H1 (cell line): ENCODE results near the gene PCYT2. TPM values are rescaled to one million over a fixed set of nuclear protein-coding genes. Genes with fewer than 3 reads are reported as not detected.

Experiments used
- CTCF ChIA-PET: fragments of 300-600 bp; sonication (Branson Sonifier 250); formaldehyde crosslinking; loops from one replicate; lab custom pipeline; 2021; ENCODE audit not compliant: partially characterized antibody; lab: Charles Lee
- POLR2A ChIA-PET: fragments of 300-600 bp; sonication (Branson Sonifier 250); formaldehyde crosslinking; loops from one replicate; lab custom pipeline; 2021; ENCODE audit warnings: inconsistent platforms; ENCODE audit not compliant: partially characterized antibody; lab: Charles Lee
- DNase-seq, 2 experiments: peaks; one replicate each; pipeline versions ENCODE4 v3.0.0 to v3.0.0-alpha.2; 2010 to 2022; ENCODE audit warnings: low spot score in 2 of 2, low read depth in 1 of 2, mixed read lengths in 1 of 2
- FAIRE-seq: peaks from 2 replicates; lab custom pipeline; 2011; peaks lifted over from hg19 to GRCh38; lab: Jason Lieb, UNC
- H2AFZ ChIP-seq: 2 replicates; pipeline ENCODE4 v1.8.1; 2012; ENCODE audit warnings: low read length, inconsistent platforms
- H2AK5ac ChIP-seq: 2 replicates; pipeline ENCODE4 v1.6.1; 2013; ENCODE audit warnings: low read depth, low read length
- H2BK120ac ChIP-seq: replicated peaks from 2 replicates; pipeline ENCODE3; 2013; ENCODE audit warnings: low read depth, low read length, inconsistent platforms
- H2BK12ac ChIP-seq: 2 replicates; pipeline ENCODE4 v1.6.1; 2013; ENCODE audit warnings: low read depth, low read length
- H2BK15ac ChIP-seq: 2 replicates; pipeline ENCODE4 v1.6.1; 2013; ENCODE audit warnings: low read length
- H2BK20ac ChIP-seq: 2 replicates; pipeline ENCODE4 v1.6.1; 2013; ENCODE audit warnings: low read length
- H2BK5ac ChIP-seq: 2 replicates; pipeline ENCODE4 v1.6.1; 2013; ENCODE audit warnings: low read depth, low read length
- H3K14ac ChIP-seq: 2 replicates; pipeline ENCODE4 v1.6.1; 2013; ENCODE audit warnings: inconsistent platforms; ENCODE audit not compliant: insufficient read length
- H3K18ac ChIP-seq: 2 replicates; pipeline ENCODE4 v1.6.1; 2013; ENCODE audit warnings: low read length; ENCODE audit errors: extremely low read depth
- H3K23ac ChIP-seq: 2 replicates; pipeline ENCODE4 v1.6.1; 2013; ENCODE audit warnings: inconsistent platforms; ENCODE audit not compliant: insufficient read length
- H3K23me2 ChIP-seq: 2 replicates; pipeline ENCODE4 v1.6.1; 2013; ENCODE audit warnings: low read depth, low read length
- H3K27ac ChIP-seq: 2 replicates; pipeline ENCODE4 v1.6.1; 2011; ENCODE audit warnings: low read depth, low read length, inconsistent platforms
- H3K27me3 ChIP-seq, 4 experiments: replicated peaks in 1 of 4; 1 replicate in 1 of 4; 2 replicates in 3 of 4; pipeline versions ENCODE4 v1.6.1 to v1.8.1; 2011 to 2013; ENCODE audit warnings: low read length in 3 of 4, mild to moderate bottlenecking in 3 of 4, inconsistent platforms in 2 of 4, mixed read lengths in 2 of 4, moderate library complexity in 1 of 4; ENCODE audit not compliant: control insufficient read depth in 3 of 4, insufficient read depth in 3 of 4; ENCODE audit errors: extremely low read depth in 1 of 4
- H3K36me3 ChIP-seq, 4 experiments: 2 replicates each; pipeline versions ENCODE4 v1.6.1 to v1.8.1; 2011 to 2013; ENCODE audit warnings: mild to moderate bottlenecking in 4 of 4, low read length in 3 of 4, moderate library complexity in 2 of 4, control low read depth in 1 of 4, inconsistent platforms in 1 of 4; ENCODE audit not compliant: insufficient read depth in 4 of 4, control insufficient read depth in 2 of 4
- H3K4ac ChIP-seq: replicated peaks from 2 replicates; pipeline ENCODE3; 2013; ENCODE audit warnings: low read length, low read depth, mixed read lengths, inconsistent platforms; ENCODE audit not compliant: insufficient read length
- H3K4me1 ChIP-seq, 4 experiments: replicated peaks in 1 of 4; 1 replicate in 1 of 4; 2 replicates in 3 of 4; pipeline versions ENCODE4 v1.6.1 to v1.8.1; 2011 to 2013; ENCODE audit warnings: low read length in 3 of 4, inconsistent platforms in 2 of 4, mixed read lengths in 1 of 4; ENCODE audit not compliant: insufficient read depth in 4 of 4, control insufficient read depth in 3 of 4
- H3K4me2 ChIP-seq, 2 experiments: 2 replicates each; pipeline versions ENCODE4 v1.6.1 to v1.8.1; 2011 to 2013; ENCODE audit warnings: low read depth in 2 of 2, low read length in 2 of 2, control low read depth in 1 of 2, inconsistent platforms in 1 of 2, mild to moderate bottlenecking in 1 of 2; ENCODE audit not compliant: insufficient read depth in 1 of 2
- H3K4me3 ChIP-seq, 4 experiments: fragments of 200-600, 300-600 bp in 1 of 4; sonication (generic), shearing (Covaris generic), sonication (Bioruptor Twin) in 1 of 4; 2 replicates each; pipeline versions ENCODE4 v1.5.1 to v1.8.1; 2011 to 2016; ENCODE audit warnings: low read length in 4 of 4, low read depth in 3 of 4, control low read depth in 2 of 4, inconsistent platforms in 2 of 4, mild to moderate bottlenecking in 2 of 4, mixed read lengths in 1 of 4, moderate library complexity in 1 of 4; ENCODE audit not compliant: insufficient read depth in 2 of 4; ENCODE audit errors: extremely low read depth in 1 of 4
- H3K56ac ChIP-seq: replicated peaks from 2 replicates; pipeline ENCODE3; 2013; ENCODE audit warnings: low read depth, mild to moderate bottlenecking, mixed read lengths, low read length, inconsistent platforms; ENCODE audit not compliant: insufficient read length
- H3K79me1 ChIP-seq: 2 replicates; pipeline ENCODE4 v1.6.1; 2013; ENCODE audit warnings: low read depth, low read length, control low read depth
- H3K79me2 ChIP-seq, 2 experiments: 2 replicates each; pipeline versions ENCODE4 v1.6.1 to v1.8.1; 2012 to 2013; ENCODE audit warnings: low read length in 2 of 2, mild to moderate bottlenecking in 2 of 2, inconsistent platforms in 1 of 2; ENCODE audit not compliant: insufficient read depth in 2 of 2, control insufficient read depth in 1 of 2
- H3K9ac ChIP-seq, 4 experiments: replicated peaks in 1 of 4; 1 replicate in 1 of 4; 2 replicates in 3 of 4; pipeline versions ENCODE4 v1.6.1 to v1.8.1; 2011 to 2013; ENCODE audit warnings: low read depth in 3 of 4, low read length in 3 of 4, control low read depth in 2 of 4, mild to moderate bottlenecking in 2 of 4, moderate library complexity in 2 of 4, inconsistent platforms in 1 of 4; ENCODE audit errors: extremely low read depth in 1 of 4
- H3K9me3 ChIP-seq, 2 experiments: 2 replicates each; pipeline versions ENCODE4 v1.6.1 to v1.8.1; 2012 to 2013; ENCODE audit warnings: mild to moderate bottlenecking in 2 of 2, moderate library complexity in 2 of 2, control low read depth in 1 of 2, inconsistent platforms in 1 of 2, low read depth in 1 of 2, low read length in 1 of 2, mixed read lengths in 1 of 2; ENCODE audit not compliant: insufficient read depth in 2 of 2
- H4K20me1 ChIP-seq, 2 experiments: replicated peaks in 1 of 2; 2 replicates each; pipeline versions ENCODE3 to v1.8.1; 2011 to 2013; ENCODE audit warnings: inconsistent platforms in 2 of 2, low read length in 2 of 2, mild to moderate bottlenecking in 1 of 2; ENCODE audit not compliant: insufficient read depth in 2 of 2, control insufficient read depth in 1 of 2
- H4K5ac ChIP-seq: 2 replicates; pipeline ENCODE4 v1.6.1; 2013; ENCODE audit warnings: low read length, low read depth, mixed read lengths, inconsistent platforms; ENCODE audit not compliant: insufficient read length
- H4K8ac ChIP-seq: 2 replicates; pipeline ENCODE4 v1.8.0; 2013; ENCODE audit warnings: mild to moderate bottlenecking, moderate library complexity, low read length, inconsistent platforms; ENCODE audit not compliant: insufficient read depth; ENCODE audit errors: extremely low read depth
- H4K91ac ChIP-seq: replicated peaks from 2 replicates; pipeline ENCODE3; 2013; ENCODE audit warnings: low read length, mixed read lengths, inconsistent platforms; ENCODE audit not compliant: insufficient read length
- CBX8 ChIP-seq: fragments of 300-800, 300-1000 bp; sonication (generic); IDR thresholded peaks from 2 replicates; pipeline ENCODE4 v1.7.1; 2016; ENCODE audit warnings: low read depth, low read length, borderline replicate concordance
- EZH2 ChIP-seq: fragments of 200-600 bp; sonication (generic); IDR thresholded peaks from 2 replicates; pipeline ENCODE4 v1.7.1; 2012; ENCODE audit warnings: low read depth, mild to moderate bottlenecking, moderate library complexity, low read length, inconsistent platforms; ENCODE audit not compliant: severe bottlenecking
- JUND ChIP-seq: IDR thresholded peaks from 2 replicates; pipeline ENCODE4 v1.6.1; 2011; ENCODE audit warnings: mild to moderate bottlenecking, improper control_type of control experiment, low read length
- SRF ChIP-seq: IDR thresholded peaks from 2 replicates; pipeline ENCODE4 v1.6.1; 2011; ENCODE audit warnings: mild to moderate bottlenecking, low read depth, low read length, moderate library complexity
- TAF7 ChIP-seq: optimal IDR thresholded peaks from 2 replicates; pipeline ENCODE3; 2011; ENCODE audit warnings: low read depth, mild to moderate bottlenecking, inconsistent platforms, low read length, moderate library complexity, borderline replicate concordance
- TCF12 ChIP-seq: IDR thresholded peaks from 2 replicates; pipeline ENCODE4 v1.6.1; 2011; ENCODE audit warnings: low read depth, mild to moderate bottlenecking, low read length
- YY1 ChIP-seq: IDR thresholded peaks from 2 replicates; pipeline ENCODE4 v1.6.1; 2011; ENCODE audit warnings: low read depth, mild to moderate bottlenecking, low read length
- WGBS, 2 experiments: shearing (Covaris generic) in 1 of 2; methylation state at CpG; one replicate each; pipeline versions ENCODE4 v1.1.6 to v1.1.7; 2013 to 2015; ENCODE audit warnings: low lambda C conversion rate in 2 of 2, mixed read lengths in 2 of 2, inconsistent platforms in 1 of 2, low coverage in 1 of 2, missing lambda C conversion rate in 1 of 2; ENCODE audit not compliant: insufficient replicate concordance in 2 of 2, insufficient coverage in 1 of 2, insufficient read length in 1 of 2; ENCODE audit errors: extremely low coverage in 1 of 2, missing lambda C conversion rate in 1 of 2; 5-methylcytosine and 5-hydroxymethylcytosine counted together
- polyA plus RNA-seq, 7 experiments: library from polyadenylated mRNA; depleted of rRNA in 3 of 7; stranded (reverse) in 5 of 7; unstranded in 2 of 7; fragments of >200 nt in 5 of 7; fragments of 200-250 nt in 2 of 7; gene quantifications; 1 replicate in 5 of 7; 2 replicates in 1 of 7; 4 replicates in 1 of 7; pipeline versions ENCODE4 v1.2.1 to v1.2.3, GENCODE V29; 2011 to 2013; ENCODE audit warnings: missing spikeins in 2 of 7, mixed read lengths in 2 of 7
- total RNA-seq: library from RNA; stranded (reverse); fragmentation: NEBNext Ultra II Directional; extraction: Animal tissue kit (Norgen Biotek cat#: 25700); gene quantifications from 2 replicates; pipeline ENCODE4 v1.2.1, GENCODE V29; 2021
- TF ChIP-seq, protein P1 (sequence below): IDR thresholded peaks from 2 replicates; pipeline ENCODE4 v1.6.1; 2012; ENCODE audit warnings: low read length, inconsistent platforms

Gene PCYT2
- total and polyA plus RNA-seq, 2 of the 8 experiments (the other 6 are each of a cell fraction or from before 2014, with no cell fraction given) = 29.9 to 31.3 TPM

GRCh38 chr17:81860756-81861568, 50.2 kb downstream of the PCYT2 start:
- Histone ChIP-seq H2BK120ac (no peak overlapping the region), H2AFZ (no peak overlapping the region), H2AK5ac (peak overlapping the region; percentile 71; the same call in 1 of the 2 replicates)
- TF ChIP-seq TAF7 = peak; percentile 68
- TF ChIP-seq YY1 = peak; percentile 82
- TF ChIP-seq, protein P1, sequence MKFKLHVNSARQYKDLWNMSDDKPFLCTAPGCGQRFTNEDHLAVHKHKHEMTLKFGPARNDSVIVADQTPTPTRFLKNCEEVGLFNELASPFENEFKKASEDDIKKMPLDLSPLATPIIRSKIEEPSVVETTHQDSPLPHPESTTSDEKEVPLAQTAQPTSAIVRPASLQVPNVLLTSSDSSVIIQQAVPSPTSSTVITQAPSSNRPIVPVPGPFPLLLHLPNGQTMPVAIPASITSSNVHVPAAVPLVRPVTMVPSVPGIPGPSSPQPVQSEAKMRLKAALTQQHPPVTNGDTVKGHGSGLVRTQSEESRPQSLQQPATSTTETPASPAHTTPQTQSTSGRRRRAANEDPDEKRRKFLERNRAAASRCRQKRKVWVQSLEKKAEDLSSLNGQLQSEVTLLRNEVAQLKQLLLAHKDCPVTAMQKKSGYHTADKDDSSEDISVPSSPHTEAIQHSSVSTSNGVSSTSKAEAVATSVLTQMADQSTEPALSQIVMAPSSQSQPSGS = 0 out of 2 replicates have a peak, but pooled peaks have one; percentile 60
- TF ChIP-seq JUND = peak; percentile 89
- no peak for TF ChIP-seq CBX8
- TF ChIP-seq SRF = 0 out of 2 replicates have a peak, but pooled peaks have one; percentile 24
- TF ChIP-seq EZH2 = peak; percentile 61
- TF ChIP-seq TCF12 = no peak

More at GRCh38 chr17:81860756-81861568, 50.2 kb downstream of the PCYT2 start:
- POLR2A ChIA-PET = interaction anchor here (0.6 to 3.6 kb wide), 18 partner anchors 9 to 350 kb away, joined by 3 to 18 read pairs (median 4); partner anchors contain the start of genes ARHGDIA, CCDC137, MCRIP1 and MRPL12
- H3K79me2 ChIP-seq = peaks cover 13 to 56% of the 10 kb centered on the region in 2 experiments
- H4K8ac ChIP-seq = peak overlapping the region; percentile 94; the same call in 1 of the 2 replicates
- H3K9me3 ChIP-seq = no peaks in the 10 kb centered on the region
- DNase-seq = peak; percentile 99 to 100
- H2BK20ac ChIP-seq = no peak overlapping the region
- peaks cover 13% of the 10 kb centered on the region for H3K79me1 ChIP-seq
- peak overlapping the region; percentile 97 for H3K4ac ChIP-seq
- peak overlapping the region; percentile 69; the same call in 1 of the 2 replicates for H3K27ac ChIP-seq
- CTCF ChIA-PET = interaction anchor here (1.0 kb wide), 1 partner anchor 27 kb away, joined by 3 read pairs; no protein-coding TSS in a partner anchor
- no peak overlapping the region for H3K23ac ChIP-seq
- no peak overlapping the region for H3K56ac ChIP-seq
- peaks cover 10 to 33% of the 10 kb centered on the region in 2 experiments for H4K20me1 ChIP-seq
- no peaks in the 10 kb centered on the region for H3K27me3 ChIP-seq
- peak overlapping the region; percentile 98; the same call in 1 of the 2 replicates for H3K18ac ChIP-seq
- H2BK5ac ChIP-seq = peak overlapping the region; percentile 98
- H2BK12ac ChIP-seq = peak overlapping the region; percentile 90
- peaks cover 6 to 33% (median 14%) of the 10 kb centered on the region in 4 experiments; a peak in 7 of 8 replicates for H3K36me3 ChIP-seq
- peaks cover 0 to 5% (median 5%) of the 10 kb centered on the region in 4 experiments; a peak in 5 of 7 replicates for H3K4me1 ChIP-seq
- no peak overlapping the region for H2BK15ac ChIP-seq
- H3K4me2 ChIP-seq = peak overlapping the region; percentile 83 to 92
- H3K14ac ChIP-seq = no peak overlapping the region
- H4K5ac ChIP-seq = peak overlapping the region; percentile 80
- H3K9ac ChIP-seq = peak overlapping the region; percentile 76 to 92 (median 86)
- H4K91ac ChIP-seq = peak overlapping the region; percentile 87
- H3K4me3 ChIP-seq = peak overlapping the region; percentile 79 to 95 (median 90)
- FAIRE-seq = peak; percentile 60
- peaks cover 8% of the 10 kb centered on the region for H3K23me2 ChIP-seq
- 2% methylated on average over 62 of the region's 74 CpGs; no CpG with 5 or more reads in 1 of the 2 experiments for WGBS, 2 experiments
